AG09309 (cell line): Measurements from ENCODE around the gene EEF2.

Source experiments
- DNase-seq: peaks from one replicate; pipeline ENCODE4 v3.0.0-alpha.2; 2010; ENCODE audit warnings: low read depth
- H3K4me3 ChIP-seq: 2 replicates; pipeline ENCODE4 v1.5.1; 2011; ENCODE audit warnings: mild to moderate bottlenecking, low read depth, low read length, moderate library complexity; ENCODE audit not compliant: control insufficient read depth
- TF ChIP-seq, protein P1 (sequence below): IDR thresholded peaks from 2 replicates; pipeline ENCODE4 v1.5.1; 2011; ENCODE audit warnings: mild to moderate bottlenecking, low read depth, low read length, inconsistent platforms; ENCODE audit not compliant: insufficient read depth, control insufficient read depth; ENCODE audit errors: missing control alignments

The EEF2 gene

DNA sequence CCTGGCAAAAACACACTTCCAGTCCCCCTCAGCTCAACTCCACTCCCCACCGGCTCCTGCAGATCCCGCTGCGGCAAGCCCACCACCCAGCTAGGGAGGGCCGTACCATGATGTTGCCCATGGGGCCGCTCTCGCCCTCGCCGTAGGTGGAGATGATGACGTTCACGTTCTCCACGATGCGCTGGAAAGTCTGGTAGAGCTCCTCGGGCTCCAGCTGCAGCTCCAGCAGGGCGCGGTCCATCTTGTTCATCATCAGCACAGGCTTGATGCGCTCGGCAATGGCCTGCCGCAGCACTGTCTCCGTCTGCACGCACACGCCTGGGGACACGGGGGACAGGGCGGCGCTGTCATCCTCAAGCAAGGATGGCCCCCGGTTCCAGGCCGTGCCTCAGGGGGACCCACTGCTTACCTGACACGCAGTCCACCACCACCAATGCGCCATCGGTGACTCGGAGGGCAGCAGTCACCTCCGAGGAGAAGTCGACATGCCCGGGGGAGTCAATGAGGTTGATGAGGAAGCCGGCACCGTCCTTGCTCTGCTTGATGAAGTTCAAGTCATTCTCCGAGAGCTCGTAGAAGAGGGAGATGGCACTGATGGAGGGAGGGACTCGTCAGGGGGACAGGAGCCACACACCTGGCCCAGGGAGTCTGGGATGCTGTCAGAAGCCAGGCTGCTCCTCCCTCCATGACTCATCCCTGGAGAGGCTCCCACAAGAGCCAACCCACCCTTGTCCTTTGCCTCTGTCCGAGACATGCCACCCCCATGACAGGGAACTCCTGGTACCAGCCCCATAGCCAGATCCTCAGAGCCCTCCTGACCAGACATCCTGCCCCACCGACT, 2.3 kb downstream of the EEF2 start:
- no peak for DNase-seq
- TF ChIP-seq, protein P1, sequence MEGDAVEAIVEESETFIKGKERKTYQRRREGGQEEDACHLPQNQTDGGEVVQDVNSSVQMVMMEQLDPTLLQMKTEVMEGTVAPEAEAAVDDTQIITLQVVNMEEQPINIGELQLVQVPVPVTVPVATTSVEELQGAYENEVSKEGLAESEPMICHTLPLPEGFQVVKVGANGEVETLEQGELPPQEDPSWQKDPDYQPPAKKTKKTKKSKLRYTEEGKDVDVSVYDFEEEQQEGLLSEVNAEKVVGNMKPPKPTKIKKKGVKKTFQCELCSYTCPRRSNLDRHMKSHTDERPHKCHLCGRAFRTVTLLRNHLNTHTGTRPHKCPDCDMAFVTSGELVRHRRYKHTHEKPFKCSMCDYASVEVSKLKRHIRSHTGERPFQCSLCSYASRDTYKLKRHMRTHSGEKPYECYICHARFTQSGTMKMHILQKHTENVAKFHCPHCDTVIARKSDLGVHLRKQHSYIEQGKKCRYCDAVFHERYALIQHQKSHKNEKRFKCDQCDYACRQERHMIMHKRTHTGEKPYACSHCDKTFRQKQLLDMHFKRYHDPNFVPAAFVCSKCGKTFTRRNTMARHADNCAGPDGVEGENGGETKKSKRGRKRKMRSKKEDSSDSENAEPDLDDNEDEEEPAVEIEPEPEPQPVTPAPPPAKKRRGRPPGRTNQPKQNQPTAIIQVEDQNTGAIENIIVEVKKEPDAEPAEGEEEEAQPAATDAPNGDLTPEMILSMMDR, result no peak
- peak overlapping the region; percentile 78 for H3K4me3 ChIP-seq

DNA sequence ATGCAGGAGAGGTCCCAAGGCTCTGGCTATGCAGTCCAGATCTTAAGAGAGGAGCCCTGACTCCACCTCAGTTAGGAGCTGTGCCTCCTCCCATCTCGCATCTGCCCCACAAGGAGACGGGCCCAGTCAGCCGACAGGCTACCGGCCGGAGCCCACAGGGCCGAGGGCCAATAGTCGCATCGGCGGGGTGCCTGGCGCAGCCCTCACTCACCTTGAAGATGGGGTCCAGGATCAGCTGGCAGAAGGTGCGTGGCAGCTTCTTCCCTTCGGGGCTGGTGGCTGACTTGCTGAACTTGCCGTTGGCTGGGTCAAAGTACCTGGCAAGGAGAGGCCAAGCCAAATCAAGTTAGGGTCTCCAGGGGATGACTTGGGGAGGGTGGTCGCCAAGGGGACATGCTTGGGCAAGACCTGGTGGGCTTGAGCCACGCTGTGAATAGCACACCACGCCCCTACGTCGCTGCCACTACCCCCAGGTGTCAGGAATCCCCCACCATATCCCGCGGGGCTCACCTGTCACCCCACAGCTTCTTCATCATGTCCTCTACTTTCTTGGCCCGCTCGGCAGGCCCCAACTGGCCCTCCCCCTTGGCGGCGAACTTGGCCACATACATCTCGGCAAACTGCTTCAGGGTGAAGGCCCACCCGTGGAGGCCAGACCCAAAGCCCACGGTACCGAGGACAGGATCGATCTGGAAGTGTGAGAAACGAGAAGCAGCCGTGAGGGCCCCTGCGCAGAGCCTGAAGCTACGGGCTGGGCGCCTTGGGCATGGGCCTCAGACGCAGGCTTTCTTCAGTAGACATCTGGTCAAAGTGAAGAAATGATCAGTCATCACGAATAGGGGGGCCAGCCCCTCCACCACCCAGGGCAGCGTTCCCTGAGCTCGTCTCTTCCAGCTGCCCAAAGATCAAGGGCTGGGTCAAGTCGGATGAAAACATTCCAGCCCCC, 3.3 kb downstream of the EEF2 start:
- no peak for DNase-seq
- TF ChIP-seq, protein P1, result no peak
- no peak overlapping the region for H3K4me3 ChIP-seq

GRCh38 chr19:3981373-3981735, 3.9 kb downstream of the EEF2 start:
- TF ChIP-seq, protein P1, result no peak
- no peak overlapping the region for H3K4me3 ChIP-seq
- DNase-seq, result no peak

DNA sequence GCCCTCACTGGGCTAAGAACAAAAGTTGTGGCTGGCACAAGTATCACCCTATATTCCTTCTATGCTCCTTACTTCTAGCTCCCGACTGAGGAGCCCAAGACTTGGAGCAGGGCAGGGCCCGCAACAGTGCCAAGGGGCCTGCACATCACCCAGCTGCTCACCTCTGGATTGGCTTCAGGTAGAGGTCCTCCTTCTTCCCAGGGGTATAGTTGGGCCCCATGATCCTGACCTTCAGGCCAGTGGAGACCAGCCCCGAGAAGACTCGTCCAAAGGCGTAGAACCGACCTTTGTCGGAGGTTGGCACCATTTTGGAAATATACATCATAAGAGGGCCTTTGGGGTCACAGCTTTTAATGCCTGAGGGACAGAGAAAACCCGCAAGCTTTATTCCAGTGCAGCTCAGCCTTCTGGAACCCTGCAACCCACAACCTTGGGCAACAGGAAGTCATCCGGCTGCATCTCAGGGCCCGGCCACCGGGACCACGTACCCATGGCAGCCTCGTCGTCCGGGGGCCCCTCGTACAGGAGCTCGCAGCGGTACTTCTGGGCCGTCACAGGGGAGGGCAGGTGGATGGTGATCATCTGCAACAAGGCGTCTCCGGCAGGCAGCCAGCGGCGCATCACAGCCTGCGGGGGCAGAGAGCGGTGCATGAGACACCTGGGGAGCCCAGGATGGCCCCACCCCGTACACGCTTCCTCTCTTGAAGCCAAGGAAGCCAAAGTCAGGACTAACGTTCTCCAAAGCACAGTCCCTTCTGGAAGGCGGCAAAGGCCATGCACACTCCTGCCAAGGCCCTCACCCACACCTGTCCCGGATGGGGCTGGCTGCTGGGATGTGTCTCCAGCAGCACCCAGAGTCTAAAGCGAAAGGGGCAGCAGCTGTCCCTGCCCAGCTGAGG, 4.7 kb downstream of the EEF2 start:
- H3K4me3 ChIP-seq, result no peak overlapping the region
- no peak for DNase-seq
- TF ChIP-seq, protein P1, result no peak

DNA sequence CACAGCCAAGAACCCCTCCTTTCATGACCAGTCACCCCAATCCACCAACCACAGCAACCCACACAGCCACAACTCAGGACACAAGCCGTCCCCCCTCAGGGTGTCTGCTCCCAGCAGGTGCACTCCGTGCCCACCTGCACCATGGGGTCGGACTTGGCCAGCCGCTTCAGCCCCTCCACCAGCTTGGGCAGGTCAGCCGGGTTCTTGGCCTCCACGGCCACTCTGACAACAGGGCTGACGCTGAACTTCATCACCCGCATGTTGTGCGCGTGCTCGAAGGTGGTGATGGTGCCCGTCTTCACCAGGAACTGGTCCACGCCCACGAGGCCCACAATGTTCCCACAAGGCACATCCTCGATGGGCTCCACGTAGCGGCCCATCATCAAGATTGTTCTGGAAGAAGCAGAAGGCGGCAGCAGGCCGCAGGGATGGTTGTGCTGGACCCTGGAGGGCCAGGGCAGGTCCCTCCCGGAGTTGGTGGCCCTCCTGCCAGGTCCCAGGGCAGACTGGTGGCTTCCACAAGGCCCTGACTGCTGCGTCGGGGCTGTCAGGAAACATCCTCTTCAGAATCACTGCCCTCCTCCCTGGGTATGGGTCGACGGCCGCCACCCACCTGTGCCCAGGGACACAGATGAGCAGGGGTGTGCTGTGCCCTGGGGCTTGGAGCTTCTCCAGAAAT, 5.5 kb downstream of the EEF2 start:
- no peak for DNase-seq
- no peak overlapping the region for H3K4me3 ChIP-seq
- TF ChIP-seq, protein P1, result no peak
